Tibial artery (tissue), 4 donors: ENCODE results near the gene MMEL1.

ENCODE experiments used
- DNase-seq, 2 donors: peaks; one replicate each; pipeline ENCODE4 v3.0.0-alpha.2; 2019
- H3K27ac ChIP-seq, 2 donors: fragments of 200-600 bp; sonication (generic) in 1 of 2; 1 replicate in 1 of 2; 2 replicates in 1 of 2; pipeline ENCODE4 v1.5.1; 2018 to 2019; ENCODE audit warnings: mild to moderate bottlenecking in 1 of 2
- H3K27me3 ChIP-seq, 2 donors: fragments of 200-600 bp; sonication (generic) in 1 of 2; one replicate each; pipeline versions ENCODE4 v1.5.1 to v1.6.0; 2016 to 2019
- H3K36me3 ChIP-seq, 3 donors: fragments of 200-600 bp; sonication (generic) in 2 of 3; one replicate each; pipeline ENCODE4 v1.5.1; 2016 to 2019; ENCODE audit warnings: mild to moderate bottlenecking in 2 of 3
- H3K4me1 ChIP-seq, 4 donors: fragments of 200-600 bp; sonication (generic) in 2 of 4; 1 replicate in 3 of 4; 2 replicates in 1 of 4; pipeline ENCODE4 v1.5.1; 2016 to 2019
- H3K4me3 ChIP-seq, 2 donors: fragments of 200-600 bp; sonication (generic) in 1 of 2; 1 replicate in 1 of 2; 2 replicates in 1 of 2; pipeline ENCODE4 v1.5.1; 2018 to 2019; ENCODE audit warnings: mild to moderate bottlenecking in 2 of 2
- H3K9me3 ChIP-seq, 3 donors: fragments of 200-600 bp; sonication (generic) in 1 of 3; one replicate each; pipeline ENCODE4 v1.5.1; 2016 to 2019
- CTCF ChIP-seq, 2 experiments: fragments of 200-600 bp in 1 of 2; fragments of 450-650 bp in 1 of 2; IDR thresholded peaks; one replicate each; pipeline ENCODE4 v1.5.1; 2017 to 2019; ENCODE audit warnings: antibody characterized with exemption in 2 of 2, mild to moderate bottlenecking in 1 of 2, moderate library complexity in 1 of 2
- intact Hi-C: fragments of 100-400 bp; cut with DNase I; formaldehyde crosslinking; loops from one replicate; pipeline ENCODE4 v1.15.0; 2023; ENCODE audit warnings: low total_unique reads

MMEL1 gene

GRCh38 chr1:2644171-2644570 is 11.4 kb upstream of the MMEL1 start:
- DNase-seq = peak in 1 of 2 donors; percentile 63
- TF ChIP-seq CTCF (IDR thresholded peaks at IDR 0.05) = no peak
- no peak overlapping the region for H3K27ac ChIP-seq
- intact Hi-C loops = no loop called here
- peaks cover 4 to 28% (median 17%) of the 10 kb centered on the region in 3 donors for H3K9me3 ChIP-seq
- H3K4me1 ChIP-seq = peaks cover 0 to 33% (median 18%) of the 10 kb centered on the region in 4 donors
- peaks cover 0 to 7% of the 10 kb centered on the region in 2 donors for H3K27me3 ChIP-seq
- no peak overlapping the region for H3K4me3 ChIP-seq
- H3K36me3 ChIP-seq = no peaks in the 10 kb centered on the region

DNA sequence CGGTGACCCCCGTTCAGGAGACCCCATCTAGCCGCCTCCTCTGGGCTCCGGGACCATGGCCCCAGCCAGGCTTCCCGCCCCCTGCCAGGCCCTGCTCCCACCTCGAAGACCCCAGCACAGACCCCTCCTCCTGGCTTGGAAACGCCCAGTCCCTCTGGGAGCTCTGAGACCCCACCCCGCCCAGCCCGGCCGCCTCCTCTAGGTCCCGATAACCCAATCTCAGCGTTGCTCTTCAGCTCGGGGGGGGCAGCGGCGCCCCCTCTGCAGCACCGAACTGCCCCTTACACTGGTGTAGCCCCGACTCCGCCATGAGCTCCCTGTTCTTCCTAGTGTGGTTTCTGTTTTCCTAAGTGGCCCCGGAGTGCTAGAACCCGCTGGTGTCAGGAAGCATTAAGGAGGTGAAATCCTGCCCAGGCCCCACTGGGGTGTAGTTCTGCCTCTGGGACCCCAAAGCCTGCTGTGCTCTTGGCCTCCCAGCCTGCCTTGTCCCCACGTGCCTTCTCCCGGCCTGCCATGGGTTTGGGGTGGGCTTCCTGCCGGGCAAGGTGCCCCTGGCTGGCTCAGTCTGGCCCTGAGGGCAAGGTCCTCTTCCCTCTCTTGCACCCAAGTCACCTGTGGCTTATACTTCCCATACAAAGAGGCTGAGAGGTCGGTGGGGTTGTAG is 10.7 kb upstream of the MMEL1 start:
- no peak for TF ChIP-seq CTCF (IDR thresholded peaks at IDR 0.05)
- intact Hi-C loops = loop anchor here (2.0 kb wide), 1 partner anchor 57 kb away; the partner anchor contains the start of gene PRXL2B
- Histone ChIP-seq H3K27ac (peak overlapping the region in 1 of 2 donors; percentile 75), H3K4me1 (peaks cover 0 to 33% (median 18%) of the 10 kb centered on the region in 4 donors), H3K36me3 (no peaks in the 10 kb centered on the region), H3K9me3 (peaks cover 4 to 27% (median 13%) of the 10 kb centered on the region in 3 donors), H3K4me3 (peak overlapping the region; percentile 73 to 88), H3K27me3 (peaks cover 0 to 13% of the 10 kb centered on the region in 2 donors)
- DNase-seq = peak in 1 of 2 donors; percentile 53

- intact Hi-C loops = loop anchor here (2.0 kb wide), 1 partner anchor 56 kb away; the partner anchor contains the start of gene PRXL2B
Observed at GRCh38 chr1:2642560-2643413, 10.0 kb upstream of the MMEL1 start.

DNA sequence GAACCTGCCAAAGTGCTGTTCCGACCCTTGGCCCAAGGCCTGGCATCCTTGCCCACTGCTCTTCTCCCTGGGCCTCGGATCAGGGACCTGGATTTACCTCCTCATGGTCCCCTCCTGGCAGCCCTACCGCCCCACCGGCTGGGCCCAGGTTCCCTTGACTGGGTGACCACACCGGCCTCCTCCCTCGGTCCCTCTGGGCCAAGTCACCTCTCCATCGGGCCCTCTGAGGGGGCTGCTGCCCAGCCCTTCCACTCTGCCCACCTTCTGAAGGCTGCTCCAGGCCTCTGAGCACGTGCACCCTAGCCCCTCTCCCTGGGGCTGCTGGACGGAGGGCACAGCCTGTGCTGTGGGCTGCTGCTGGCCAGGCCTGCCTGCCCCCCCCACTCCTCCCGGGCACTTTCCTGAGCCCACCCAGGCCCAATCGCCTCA is 9.3 kb upstream of the MMEL1 start:
- H3K9me3 ChIP-seq = peaks cover 0 to 16% (median 4%) of the 10 kb centered on the region in 3 donors
- intact Hi-C loops = loop anchor here (2.0 kb wide), 1 partner anchor 55 kb away; the partner anchor contains the start of gene PRXL2B
- peaks cover 0 to 33% (median 18%) of the 10 kb centered on the region in 4 donors for H3K4me1 ChIP-seq
- H3K27me3 ChIP-seq = peaks cover 0 to 22% of the 10 kb centered on the region in 2 donors
- no peak for TF ChIP-seq CTCF (IDR thresholded peaks at IDR 0.05)
- H3K27ac ChIP-seq = peak overlapping the region; percentile 75 to 77
- DNase-seq = peak in 1 of 2 donors; percentile 53
- no peaks in the 10 kb centered on the region for H3K36me3 ChIP-seq
- peak overlapping the region; percentile 73 to 88 for H3K4me3 ChIP-seq

More at GRCh38 chr1:2642560-2643413, 10.0 kb upstream of the MMEL1 start:
- peak; percentile 86 to 93 for DNase-seq
- peak overlapping the region; percentile 73 to 88 for H3K4me3 ChIP-seq
- TF ChIP-seq CTCF (IDR thresholded peaks at IDR 0.05) = no peak
- peak overlapping the region; percentile 75 to 77 for H3K27ac ChIP-seq
- H3K4me1 ChIP-seq = peaks cover 0 to 33% (median 18%) of the 10 kb centered on the region in 4 donors
- peaks cover 0 to 16% of the 10 kb centered on the region in 2 donors for H3K27me3 ChIP-seq
- no peaks in the 10 kb centered on the region for H3K36me3 ChIP-seq
- H3K9me3 ChIP-seq = peaks cover 4 to 21% (median 10%) of the 10 kb centered on the region in 3 donors

DNA sequence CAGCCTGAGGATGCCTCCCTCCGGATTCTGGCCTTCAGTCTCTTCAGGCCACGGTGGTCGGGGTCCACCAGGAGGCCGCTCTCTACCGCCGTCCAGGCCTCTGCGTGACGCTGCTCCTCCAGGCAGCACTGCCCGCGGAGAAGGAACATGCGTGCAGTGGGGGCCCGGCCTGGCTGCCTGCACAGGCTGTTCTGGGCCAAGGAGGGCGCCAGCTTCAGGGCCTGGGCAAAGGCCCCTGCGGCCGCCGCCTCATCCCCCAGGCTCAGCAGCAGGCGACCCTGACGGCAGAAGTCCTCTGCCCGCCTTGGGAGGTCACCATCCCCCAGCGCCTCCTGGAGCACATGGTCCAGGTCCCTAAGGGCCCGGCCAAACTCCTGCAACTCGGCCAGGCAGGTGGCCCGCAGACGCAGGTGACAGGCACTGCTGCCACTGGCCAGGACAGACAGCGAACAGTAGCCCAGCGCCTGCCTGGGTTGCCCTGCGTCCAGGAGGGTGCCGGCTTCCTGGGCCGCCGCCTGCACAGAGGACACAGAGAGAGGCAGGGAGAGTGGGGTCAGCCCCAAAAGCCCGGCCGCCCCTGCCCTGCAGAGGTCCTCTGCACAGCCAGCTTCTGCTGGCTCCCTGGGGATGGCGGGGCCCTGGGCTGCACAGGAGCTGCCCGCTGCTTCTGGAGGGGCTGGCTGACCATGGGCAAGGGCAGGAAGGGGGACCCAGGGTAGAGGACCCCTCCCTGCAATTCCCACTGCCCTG is 8.7 kb upstream of the MMEL1 start:
- Histone ChIP-seq H3K36me3 (no peaks in the 10 kb centered on the region), H3K27me3 (peaks cover 0 to 28% of the 10 kb centered on the region in 2 donors), H3K9me3 (peaks cover 0 to 10% (median 0%) of the 10 kb centered on the region in 3 donors), H3K27ac (no peak overlapping the region), H3K4me1 (peaks cover 0 to 33% (median 18%) of the 10 kb centered on the region in 4 donors), H3K4me3 (peak overlapping the region; percentile 73 to 88)
- intact Hi-C loops = loop anchor here (2.0 kb wide), 1 partner anchor 55 kb away; the partner anchor contains the start of gene PRXL2B
- DNase-seq = peak in 1 of 2 donors; percentile 60
- TF ChIP-seq CTCF (IDR thresholded peaks at IDR 0.05) = no peak
